Hepatocyte (in vitro differentiated cells): ENCODE data around the gene KDM1A. TPM values are rescaled to one million over a fixed set of nuclear protein-coding genes. Genes with fewer than 3 reads are reported as not detected.

Experiments used
- DNase-seq: peaks from one replicate; pipeline ENCODE4 v3.0.0-alpha.2; 2016; ENCODE audit warnings: low spot score
- H2AFZ ChIP-seq: fragments of 200-600 bp; sonication (generic); 2 replicates; pipeline ENCODE4 v1.6.0; 2016; ENCODE audit warnings: antibody characterized with exemption, mild to moderate bottlenecking
- H3K27ac ChIP-seq: fragments of 200-600 bp; sonication (generic); 2 replicates; pipeline ENCODE4 v1.5.1; 2016; ENCODE audit warnings: mild to moderate bottlenecking
- H3K27me3 ChIP-seq: fragments of 200-600 bp; sonication (generic); 2 replicates; pipeline ENCODE4 v1.6.1; 2016
- H3K36me3 ChIP-seq: fragments of 200-600 bp; sonication (generic); replicated peaks from 2 replicates; pipeline ENCODE4 v1.5.1; 2016; ENCODE audit warnings: low read depth; ENCODE audit not compliant: insufficient read depth
- H3K4me1 ChIP-seq: fragments of 200-600 bp; sonication (generic); 2 replicates; pipeline ENCODE4 v1.5.1; 2016; ENCODE audit warnings: mild to moderate bottlenecking, moderate library complexity; ENCODE audit not compliant: insufficient read depth
- H3K4me2 ChIP-seq: fragments of 200-600 bp; sonication (generic); 2 replicates; pipeline ENCODE4 v1.6.0; 2016
- H3K4me3 ChIP-seq: fragments of 200-600 bp; sonication (generic); 2 replicates; pipeline ENCODE4 v1.5.1; 2016; ENCODE audit warnings: mild to moderate bottlenecking
- H3K79me2 ChIP-seq: fragments of 200-600 bp; sonication (generic); 2 replicates; pipeline ENCODE4 v1.6.0; 2017; ENCODE audit warnings: mild to moderate bottlenecking
- H3K9me2 ChIP-seq: fragments of 200-600 bp; sonication (generic); replicated peaks from 2 replicates; pipeline ENCODE4 v1.6.0; 2017; ENCODE audit warnings: mild to moderate bottlenecking; ENCODE audit not compliant: insufficient read depth
- H3K9me3 ChIP-seq: fragments of 200-600 bp; sonication (generic); 2 replicates; pipeline ENCODE4 v1.5.1; 2016; ENCODE audit warnings: low read depth, mild to moderate bottlenecking
- H4K20me1 ChIP-seq: fragments of 200-600 bp; sonication (generic); 2 replicates; pipeline ENCODE4 v1.6.0; 2016; ENCODE audit warnings: mild to moderate bottlenecking; ENCODE audit not compliant: insufficient read depth, poor library complexity, severe bottlenecking
- EZH2 ChIP-seq: fragments of 200-600 bp; sonication (generic); IDR thresholded peaks from 2 replicates; pipeline ENCODE4 v1.6.1; 2016; ENCODE audit warnings: antibody characterized with exemption, mild to moderate bottlenecking, borderline replicate concordance
- EZH2phosphoT487 ChIP-seq: fragments of 200-600 bp; sonication (generic); IDR thresholded peaks from one replicate; pipeline ENCODE4 v1.6.1; 2018; ENCODE audit warnings: antibody characterized with exemption, mild to moderate bottlenecking, low read depth, moderate library complexity; ENCODE audit not compliant: unreplicated experiment, severe bottlenecking
- WGBS: methylation state at CpG from one replicate; pipeline ENCODE4 v1.1.6; 2016; ENCODE audit warnings: low lambda C conversion rate; ENCODE audit errors: missing lambda C conversion rate; 5-methylcytosine and 5-hydroxymethylcytosine counted together
- polyA plus RNA-seq: library from polyadenylated mRNA; unstranded; fragments of >200 nt; fragmentation: Nextera tagmentation; extraction: Ambion mirVana; gene quantifications from 2 replicates; pipeline ENCODE4 v1.2.1, GENCODE V29; 2016
- total RNA-seq: library from RNA; depleted of rRNA; stranded (reverse); fragments of >200 nt; gene quantifications from 2 replicates; pipeline ENCODE4 v1.2.3, GENCODE V29; 2014
- TF ChIP-seq, protein P1 (sequence below): fragments of 200-600 bp; sonication (generic); IDR thresholded peaks from 2 replicates; pipeline ENCODE4 v1.5.1; 2016; ENCODE audit warnings: antibody characterized with exemption, mild to moderate bottlenecking; ENCODE audit not compliant: poor library complexity

Gene KDM1A
- total and polyA plus RNA-seq, 2 experiments from 2014 or later: 64.5 to 97.9 TPM

GRCh38 chr1:23069675-23070074, 50.4 kb downstream of the KDM1A start:
- no peak overlapping the region for H2AFZ ChIP-seq
- no peak overlapping the region for H3K27ac ChIP-seq
- peaks cover 4% of the 10 kb centered on the region for H4K20me1 ChIP-seq
- no peaks in the 10 kb centered on the region for H3K27me3 ChIP-seq
- no peaks in the 10 kb centered on the region for H3K9me3 ChIP-seq
- no peak overlapping the region for H3K4me3 ChIP-seq
- H3K36me3 ChIP-seq: no peaks in the 10 kb centered on the region
- H3K4me1 ChIP-seq: no peaks in the 10 kb centered on the region
- no peaks in the 10 kb centered on the region for H3K9me2 ChIP-seq
- peaks cover 9% of the 10 kb centered on the region for H3K79me2 ChIP-seq
- no peak overlapping the region for H3K4me2 ChIP-seq
- DNase-seq: no peak
- 88% methylated on average over 4 of the region's 4 CpGs for WGBS
- TF ChIP-seq, protein P1, sequence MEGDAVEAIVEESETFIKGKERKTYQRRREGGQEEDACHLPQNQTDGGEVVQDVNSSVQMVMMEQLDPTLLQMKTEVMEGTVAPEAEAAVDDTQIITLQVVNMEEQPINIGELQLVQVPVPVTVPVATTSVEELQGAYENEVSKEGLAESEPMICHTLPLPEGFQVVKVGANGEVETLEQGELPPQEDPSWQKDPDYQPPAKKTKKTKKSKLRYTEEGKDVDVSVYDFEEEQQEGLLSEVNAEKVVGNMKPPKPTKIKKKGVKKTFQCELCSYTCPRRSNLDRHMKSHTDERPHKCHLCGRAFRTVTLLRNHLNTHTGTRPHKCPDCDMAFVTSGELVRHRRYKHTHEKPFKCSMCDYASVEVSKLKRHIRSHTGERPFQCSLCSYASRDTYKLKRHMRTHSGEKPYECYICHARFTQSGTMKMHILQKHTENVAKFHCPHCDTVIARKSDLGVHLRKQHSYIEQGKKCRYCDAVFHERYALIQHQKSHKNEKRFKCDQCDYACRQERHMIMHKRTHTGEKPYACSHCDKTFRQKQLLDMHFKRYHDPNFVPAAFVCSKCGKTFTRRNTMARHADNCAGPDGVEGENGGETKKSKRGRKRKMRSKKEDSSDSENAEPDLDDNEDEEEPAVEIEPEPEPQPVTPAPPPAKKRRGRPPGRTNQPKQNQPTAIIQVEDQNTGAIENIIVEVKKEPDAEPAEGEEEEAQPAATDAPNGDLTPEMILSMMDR: no peak

- H3K4me3 ChIP-seq: no peak overlapping the region
- no peaks in the 10 kb centered on the region for H3K79me2 ChIP-seq
- no peaks in the 10 kb centered on the region for H4K20me1 ChIP-seq
- no peaks in the 10 kb centered on the region for H3K9me2 ChIP-seq
- no peaks in the 10 kb centered on the region for H3K27me3 ChIP-seq
- no peak overlapping the region for H3K27ac ChIP-seq
- H2AFZ ChIP-seq: no peak overlapping the region
- no peaks in the 10 kb centered on the region for H3K4me1 ChIP-seq
- H3K9me3 ChIP-seq: no peaks in the 10 kb centered on the region
- no peak overlapping the region for H3K4me2 ChIP-seq
- no peak for DNase-seq
- no peaks in the 10 kb centered on the region for H3K36me3 ChIP-seq
- TF ChIP-seq EZH2: no peak
- TF ChIP-seq EZH2phosphoT487: no peak
- TF ChIP-seq, protein P1: no peak
These were observed 54.7 kb downstream of the KDM1A start for GRCh38 chr1:23074012-23074411.

DNA sequence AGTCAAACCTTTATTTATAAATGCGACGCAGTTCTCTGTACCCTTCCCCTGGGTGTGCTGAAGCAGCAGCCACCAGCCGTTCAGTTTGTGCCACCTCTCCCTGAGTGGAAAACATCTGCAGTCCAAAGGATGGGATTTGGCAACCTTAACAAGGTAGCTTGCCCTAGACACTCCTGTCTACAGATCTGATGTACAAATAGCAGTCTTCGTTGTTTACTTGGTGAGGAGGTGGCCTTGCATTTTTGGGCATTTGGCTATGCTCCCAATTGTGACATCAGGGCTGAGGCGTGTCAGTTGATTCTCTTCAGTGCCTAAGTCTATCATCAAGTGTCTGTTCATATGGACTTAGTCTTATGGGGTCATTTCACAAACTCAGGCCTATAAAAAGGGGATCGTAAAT, 59.8 kb downstream of the KDM1A start:
- 84% methylated on average over 6 of the region's 6 CpGs for WGBS
- no peak for DNase-seq
- H2AFZ ChIP-seq: no peak overlapping the region
- no peaks in the 10 kb centered on the region for H3K4me1 ChIP-seq
- no peaks in the 10 kb centered on the region for H3K9me3 ChIP-seq
- H3K36me3 ChIP-seq: no peaks in the 10 kb centered on the region
- no peaks in the 10 kb centered on the region for H3K9me2 ChIP-seq
- no peak for TF ChIP-seq EZH2
- H3K4me2 ChIP-seq: no peak overlapping the region
- no peaks in the 10 kb centered on the region for H3K79me2 ChIP-seq
- H3K27ac ChIP-seq: no peak overlapping the region
- no peaks in the 10 kb centered on the region for H3K27me3 ChIP-seq
- H3K4me3 ChIP-seq: no peak overlapping the region
- no peaks in the 10 kb centered on the region for H4K20me1 ChIP-seq

DNA sequence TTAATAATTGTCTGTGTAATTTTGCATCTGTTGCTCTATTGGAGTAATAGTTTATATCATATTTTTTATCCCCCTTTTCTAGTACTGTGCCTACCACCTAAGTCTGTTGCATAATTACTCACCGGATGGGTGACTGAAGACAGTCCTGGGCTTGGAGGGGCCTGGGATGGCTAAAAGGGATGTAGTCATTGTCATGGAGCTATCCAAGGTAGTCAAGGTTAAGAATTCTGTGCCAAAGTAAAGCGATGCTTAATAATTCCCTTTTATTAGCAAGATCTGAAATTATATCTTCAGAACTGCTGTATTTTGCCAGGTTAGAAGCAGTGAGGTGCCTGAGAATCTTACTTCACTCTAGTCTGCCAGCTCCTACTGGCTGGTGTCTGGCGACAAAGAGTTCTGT, 61.6 kb downstream of the KDM1A start:
- 90% methylated on average over 3 of the region's 3 CpGs for WGBS
- H2AFZ ChIP-seq: no peak overlapping the region
- TF ChIP-seq EZH2 (no peak), EZH2phosphoT487 (no peak)
- TF ChIP-seq, protein P1: no peak
- H3K4me3 ChIP-seq: no peak overlapping the region
- H3K27me3 ChIP-seq: no peaks in the 10 kb centered on the region
- H3K4me1 ChIP-seq: no peaks in the 10 kb centered on the region
- H3K79me2 ChIP-seq: no peaks in the 10 kb centered on the region
- H3K4me2 ChIP-seq: no peak overlapping the region
- no peak overlapping the region for H3K27ac ChIP-seq
- no peaks in the 10 kb centered on the region for H3K36me3 ChIP-seq
- no peaks in the 10 kb centered on the region for H4K20me1 ChIP-seq
- no peaks in the 10 kb centered on the region for H3K9me2 ChIP-seq
- no peaks in the 10 kb centered on the region for H3K9me3 ChIP-seq
- DNase-seq: no peak
